ENCODE data around the gene IFITM1. TPM values are rescaled to one million over a fixed set of nuclear protein-coding genes. Genes with fewer than 3 reads are reported as not detected.
"Not testable (repeated sequence)": the region's sequence is repeated elsewhere in the genome, so short reads cannot be mapped to it uniquely, and the experiment has no call there.

IFITM1 gene
- total RNA-seq, 2 experiments from 2014 or later, result 286 to 306 TPM

- intact Hi-C loops (cut with DNase I, micrococcal nuclease), result loop anchor here (1.0 to 5.0 kb wide), 3 partner anchors 29 to 60 kb away; partner anchors contain the start of genes BET1L (in 1 of the 2), IFITM2 (in 1 of the 2) and RIC8A (in 1 of the 2)
- DNase-seq, result peak in 12 of 14 experiments; percentile 40 to 82 (median 58)
- H3K4me3 Mint-ChIP-seq, result peak overlapping the region; percentile 91
These were observed 46.3 kb upstream of the IFITM1 start for GRCh38 chr11:267491-267994.

DNA sequence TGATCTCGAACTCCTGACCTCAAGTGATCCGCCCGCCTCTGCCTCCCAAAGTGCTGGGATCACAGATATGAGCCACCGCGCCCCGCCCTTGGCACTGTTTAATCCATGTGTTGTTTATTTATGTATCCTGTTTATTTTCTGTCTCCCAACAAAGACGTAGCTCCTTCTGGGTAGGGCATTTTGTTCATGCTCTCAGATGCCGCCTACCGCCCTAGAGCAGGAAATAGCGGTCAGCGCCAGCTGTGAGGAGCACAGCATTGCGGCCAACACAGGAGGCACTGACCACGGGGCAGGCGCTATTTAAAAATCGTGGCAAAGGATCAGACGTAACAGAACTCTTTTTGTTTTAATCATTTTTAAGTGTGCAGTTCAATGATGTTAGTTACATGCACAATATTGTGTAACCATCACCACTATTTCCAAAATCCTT is 45.1 kb upstream of the IFITM1 start:
- H3K36me3 Mint-ChIP-seq (ENCODE audit: low read depth); H3K36me3 ChIP-seq (ENCODE audit: insufficient read depth, low read length); H3K27me3 Mint-ChIP-seq; H3K9me3 Mint-ChIP-seq; H3K9me3 ChIP-seq (ENCODE audit: control insufficient read depth in 1 of 2, insufficient read depth in 1 of 2, low read length in 2 of 2); H3K27me3 ChIP-seq (ENCODE audit: control insufficient read depth in 1 of 2, insufficient read depth in 2 of 2, low read length in 2 of 2): not testable (repeated sequence)
- peak; percentile 32 for ATAC-seq (ENCODE audit: poor library complexity)
- Histone ChIP-seq H3K27ac (ENCODE audit: low read depth in 1 of 2, low read length in 2 of 2) (peak overlapping the region; percentile 74 to 84), H3K4me1 (ENCODE audit: insufficient read depth, low read length) (peaks cover 34% of the 10 kb centered on the region), H3K4me3 (ENCODE audit: low read length) (peak overlapping the region; percentile 56)
- peaks cover 33% of the 10 kb centered on the region for H3K4me1 Mint-ChIP-seq (ENCODE audit: low read depth)
- peak overlapping the region; percentile 91 for H3K4me3 Mint-ChIP-seq
- peak in 10 of 14 experiments; percentile 36 to 84 (median 52) for DNase-seq
- ChIA-PET POLR2A (interaction anchor here (0.8 to 8.2 kb wide), 20 partner anchors 12 to 307 kb away, joined by 3 to 185 read pairs (median 12); partner anchors contain the start of genes BET1L, HRAS, NLRP6 and PGGHG), CTCF (interaction anchor here (1.2 to 3.9 kb wide), 3 partner anchors 18 to 36 kb away, joined by 3 to 22 read pairs (median 4); partner anchors contain the start of gene PSMD13)
- peak overlapping the region; percentile 94 for H3K27ac Mint-ChIP-seq
- intact Hi-C loops (cut with DNase I, micrococcal nuclease), result loop anchor here (1.0 to 5.0 kb wide), 6 partner anchors 18 to 61 kb away; partner anchors contain the start of genes BET1L (in 1 of the 2), IFITM2 (in 1 of the 2) and RIC8A (in 1 of the 2)

More at GRCh38 chr11:267491-267994, 46.3 kb upstream of the IFITM1 start:
- Histone ChIP-seq H3K36me3 (ENCODE audit: insufficient read depth, low read length) (no peaks in the 10 kb centered on the region), H3K27me3 (ENCODE audit: control insufficient read depth in 1 of 2, insufficient read depth in 2 of 2, low read length in 2 of 2) (no peaks in the 10 kb centered on the region), H3K9me3 (ENCODE audit: control insufficient read depth in 1 of 2, insufficient read depth in 1 of 2, low read length in 2 of 2) (peaks cover 0 to 5% of the 10 kb centered on the region in 2 experiments), H3K27ac (ENCODE audit: low read depth in 1 of 2, low read length in 2 of 2) (peak overlapping the region; percentile 74 to 84), H3K4me3 (ENCODE audit: low read length) (peak overlapping the region; percentile 56), H3K4me1 (ENCODE audit: insufficient read depth, low read length) (peaks cover 34% of the 10 kb centered on the region)
- H3K4me1 Mint-ChIP-seq (ENCODE audit: low read depth), result peaks cover 33% of the 10 kb centered on the region
- H3K9me3 Mint-ChIP-seq, result no peaks in the 10 kb centered on the region
- ChIA-PET CTCF (interaction anchor here (1.2 to 3.9 kb wide), 5 partner anchors 17 to 181 kb away, joined by 3 to 22 read pairs (median 3); partner anchors contain the start of gene PSMD13), POLR2A (interaction anchor here (0.8 to 8.2 kb wide), 22 partner anchors 13 to 268 kb away, joined by 3 to 185 read pairs (median 12); partner anchors contain the start of genes BET1L, HRAS, IFITM2 and NLRP6)
- TF ChIP-seq CTCF (IDR thresholded peaks at IDR 0.05), result no peak
- H3K27me3 Mint-ChIP-seq, result no peaks in the 10 kb centered on the region
- H3K36me3 Mint-ChIP-seq (ENCODE audit: low read depth), result peaks cover 3% of the 10 kb centered on the region
- peak overlapping the region; percentile 94 for H3K27ac Mint-ChIP-seq
- peak; percentile 30 for ATAC-seq (ENCODE audit: poor library complexity)

DNA sequence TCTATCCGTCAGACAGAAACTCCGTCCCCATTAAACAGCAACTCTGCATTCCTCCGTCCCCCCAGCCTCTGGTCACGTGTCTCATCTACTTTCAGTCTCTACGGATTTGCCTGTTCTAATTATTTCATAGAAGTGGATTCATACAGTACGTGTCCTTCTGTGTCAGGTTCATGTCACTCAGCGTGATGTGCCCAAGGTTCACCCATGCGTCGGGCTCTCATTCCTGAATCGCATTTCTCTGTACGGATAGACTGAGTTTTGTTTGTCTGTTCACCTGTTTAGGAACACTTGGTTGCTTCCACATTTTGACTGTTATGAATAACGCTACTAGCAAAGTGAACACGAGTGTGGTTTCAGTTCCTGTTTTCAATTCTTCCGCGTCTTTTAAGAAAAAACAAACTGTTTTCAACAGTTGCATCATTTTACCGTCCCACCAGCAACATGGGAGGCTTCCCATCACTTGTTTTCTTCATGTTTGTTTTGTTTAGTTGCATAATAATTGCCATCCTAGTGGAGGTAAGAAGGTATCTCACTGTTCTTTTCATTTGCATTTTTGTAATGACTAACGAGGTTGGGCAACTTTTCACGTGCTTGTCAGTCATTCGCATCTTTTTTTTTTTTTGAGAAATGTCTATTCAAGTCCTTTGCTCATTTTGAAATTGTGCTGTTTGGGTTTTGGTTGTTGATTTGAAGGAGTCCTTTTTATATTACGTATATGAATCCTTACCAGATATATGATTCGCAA is 44.5 kb upstream of the IFITM1 start:
- ChIA-PET POLR2A (interaction anchor here (0.8 to 8.2 kb wide), 17 partner anchors 12 to 307 kb away, joined by 3 to 185 read pairs (median 12); partner anchors contain the start of genes BET1L, NLRP6, PGGHG and PHRF1), CTCF (interaction anchor here (1.0 to 3.9 kb wide), 3 partner anchors 18 to 35 kb away, joined by 4 to 22 read pairs (median 4); no protein-coding TSS in a partner anchor)
- H3K4me1 Mint-ChIP-seq (ENCODE audit: low read depth), result peaks cover 33% of the 10 kb centered on the region
- Histone ChIP-seq H3K27me3 (ENCODE audit: control insufficient read depth in 1 of 2, insufficient read depth in 2 of 2, low read length in 2 of 2) (no peaks in the 10 kb centered on the region), H3K27ac (ENCODE audit: low read depth in 1 of 2, low read length in 2 of 2) (peak overlapping the region; percentile 74 to 84), H3K9me3 (ENCODE audit: control insufficient read depth in 1 of 2, insufficient read depth in 1 of 2, low read length in 2 of 2) (peaks cover 0 to 5% of the 10 kb centered on the region in 2 experiments), H3K4me1 (ENCODE audit: insufficient read depth, low read length) (peaks cover 34% of the 10 kb centered on the region), H3K4me3 (ENCODE audit: low read length) (peak overlapping the region; percentile 56), H3K36me3 (ENCODE audit: insufficient read depth, low read length) (no peaks in the 10 kb centered on the region)
- no peaks in the 10 kb centered on the region for H3K9me3 Mint-ChIP-seq
- H3K27me3 Mint-ChIP-seq, result no peaks in the 10 kb centered on the region
- ATAC-seq (ENCODE audit: poor library complexity) (peak; percentile 76), DNase-seq (peak in 12 of 14 experiments; percentile 29 to 89 (median 51))
- H3K27ac Mint-ChIP-seq, result peak overlapping the region; percentile 94
- H3K4me3 Mint-ChIP-seq, result peak overlapping the region; percentile 91
- no peak for TF ChIP-seq CTCF (IDR thresholded peaks at IDR 0.05)
- H3K36me3 Mint-ChIP-seq (ENCODE audit: low read depth), result peaks cover 3% of the 10 kb centered on the region
- intact Hi-C loops (cut with DNase I, micrococcal nuclease), result loop anchor here (1.0 to 5.0 kb wide), 6 partner anchors 18 to 62 kb away; partner anchors contain the start of genes BET1L (in 1 of the 2), IFITM2 (in 1 of the 2) and RIC8A (in 1 of the 2)
